ENCODE measurements around the gene PIM3.
"Not testable (repeated sequence)": the region's sequence is repeated elsewhere in the genome, so short reads cannot be mapped to it uniquely, and the experiment has no call there.

The PIM3 gene

DNA sequence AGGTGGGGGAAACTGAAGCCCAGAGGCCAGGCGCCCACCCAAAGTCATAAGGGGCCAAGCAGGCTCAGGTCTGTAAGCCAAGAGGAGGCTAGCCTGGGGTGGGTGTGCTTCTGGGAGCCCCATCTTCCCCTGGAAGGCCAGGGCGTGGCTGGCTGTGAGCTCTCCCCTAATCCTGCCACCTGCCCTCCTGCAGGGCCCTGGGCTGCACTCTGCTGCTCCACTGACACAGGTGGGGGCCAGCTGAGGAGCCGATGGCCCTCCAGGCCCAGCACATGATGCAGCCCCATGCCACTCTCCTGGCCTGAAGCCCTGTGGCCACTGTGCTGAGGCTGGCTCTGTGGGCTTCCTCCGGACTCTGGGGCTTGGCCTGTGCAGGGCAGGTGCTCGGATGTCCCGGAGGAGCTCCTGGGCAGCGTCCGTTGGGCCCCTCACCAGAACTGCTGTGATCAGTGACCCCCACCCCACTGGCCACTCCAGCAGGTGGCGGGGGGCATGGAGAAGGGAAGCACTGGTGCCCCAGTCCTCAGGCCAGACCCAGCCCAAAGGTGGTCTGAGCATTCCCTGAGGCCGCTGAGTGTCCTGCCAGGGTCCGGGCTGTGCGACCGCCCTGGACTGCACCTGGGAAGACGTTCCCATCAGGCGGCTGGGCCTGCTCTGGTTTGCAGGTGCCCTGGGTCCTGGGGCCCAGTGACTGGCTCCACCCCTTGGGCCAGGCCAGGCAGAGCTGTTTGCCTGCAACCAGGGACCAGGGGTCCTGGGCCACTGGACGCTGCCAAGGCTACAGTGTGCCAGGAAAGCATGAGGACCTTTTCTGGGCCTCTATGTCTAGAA is 8.5 kb downstream of the PIM3 start:
- no peak for DNase-seq

DNA sequence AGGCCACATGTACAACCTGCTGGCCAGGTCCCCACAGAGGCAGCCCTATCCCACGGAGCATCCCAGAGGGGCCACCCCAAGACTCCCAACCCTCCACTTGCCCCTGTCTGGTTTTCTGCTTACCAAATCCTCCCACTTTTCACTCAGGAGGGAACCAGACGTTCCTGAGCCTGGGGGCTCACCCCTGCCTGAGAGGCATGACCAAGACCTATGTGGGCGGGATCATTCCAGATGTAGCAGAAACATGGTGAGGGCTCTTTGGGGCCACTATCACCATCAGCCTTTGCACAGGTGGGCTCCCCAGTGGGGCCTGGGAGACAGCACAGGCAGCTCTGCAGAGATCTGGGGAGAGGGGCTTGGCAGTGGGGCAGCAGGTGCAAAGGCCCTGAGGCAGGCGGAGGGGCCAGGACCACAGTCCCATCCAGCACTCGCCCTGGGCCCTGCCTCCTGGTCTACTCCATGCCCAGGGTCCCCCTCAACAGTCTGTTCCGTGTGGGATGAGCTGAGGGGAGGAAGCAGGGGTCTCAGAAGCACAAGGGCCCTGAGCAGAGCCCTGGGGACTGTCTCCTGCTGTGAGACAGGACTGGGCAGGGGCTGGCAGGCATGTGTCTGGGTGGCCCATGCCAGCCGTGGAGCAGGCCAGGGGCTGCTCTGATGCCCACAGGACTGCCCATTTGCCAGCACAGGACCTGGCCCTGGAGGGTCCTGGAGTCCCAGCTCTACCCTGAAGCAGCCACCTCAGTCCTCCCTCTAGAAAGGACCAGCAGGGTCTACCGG is 9.4 kb downstream of the PIM3 start:
- DNase-seq = no peak

DNA sequence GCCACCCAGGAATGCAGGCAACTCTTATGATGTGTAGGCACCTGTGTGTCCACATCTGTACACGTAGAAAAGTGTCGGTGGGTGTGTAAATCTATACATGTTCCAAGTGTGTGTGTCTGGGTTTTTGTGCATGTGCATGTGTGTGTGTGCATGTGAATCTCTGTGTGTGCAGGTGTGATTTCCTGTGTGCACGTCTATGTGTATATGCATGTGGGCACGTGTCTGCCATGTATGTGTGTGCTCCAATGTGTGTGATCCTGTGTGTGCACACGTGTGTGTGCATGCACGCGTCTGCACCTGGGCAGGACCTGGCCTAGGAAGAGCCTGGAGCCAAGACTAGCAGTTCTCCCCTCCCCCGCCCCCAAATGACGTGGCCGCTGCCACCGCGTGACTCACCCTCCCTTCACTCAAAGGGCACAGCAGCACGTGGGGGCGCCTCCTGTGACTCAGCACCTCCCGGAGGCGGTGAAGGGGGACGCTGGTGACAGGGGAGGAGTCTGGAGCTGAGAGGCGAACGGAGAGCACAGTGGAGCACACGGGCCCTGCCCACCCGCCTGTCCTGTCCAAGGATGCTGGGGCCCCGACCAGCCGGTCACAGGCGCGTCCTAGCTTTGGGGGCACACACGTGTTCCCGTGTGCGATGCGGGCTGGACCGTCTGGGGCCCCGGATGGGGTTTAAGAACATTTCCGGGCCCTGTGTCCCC is 10.1 kb downstream of the PIM3 start:
- DNase-seq = peak; percentile 88 to 92

DNA sequence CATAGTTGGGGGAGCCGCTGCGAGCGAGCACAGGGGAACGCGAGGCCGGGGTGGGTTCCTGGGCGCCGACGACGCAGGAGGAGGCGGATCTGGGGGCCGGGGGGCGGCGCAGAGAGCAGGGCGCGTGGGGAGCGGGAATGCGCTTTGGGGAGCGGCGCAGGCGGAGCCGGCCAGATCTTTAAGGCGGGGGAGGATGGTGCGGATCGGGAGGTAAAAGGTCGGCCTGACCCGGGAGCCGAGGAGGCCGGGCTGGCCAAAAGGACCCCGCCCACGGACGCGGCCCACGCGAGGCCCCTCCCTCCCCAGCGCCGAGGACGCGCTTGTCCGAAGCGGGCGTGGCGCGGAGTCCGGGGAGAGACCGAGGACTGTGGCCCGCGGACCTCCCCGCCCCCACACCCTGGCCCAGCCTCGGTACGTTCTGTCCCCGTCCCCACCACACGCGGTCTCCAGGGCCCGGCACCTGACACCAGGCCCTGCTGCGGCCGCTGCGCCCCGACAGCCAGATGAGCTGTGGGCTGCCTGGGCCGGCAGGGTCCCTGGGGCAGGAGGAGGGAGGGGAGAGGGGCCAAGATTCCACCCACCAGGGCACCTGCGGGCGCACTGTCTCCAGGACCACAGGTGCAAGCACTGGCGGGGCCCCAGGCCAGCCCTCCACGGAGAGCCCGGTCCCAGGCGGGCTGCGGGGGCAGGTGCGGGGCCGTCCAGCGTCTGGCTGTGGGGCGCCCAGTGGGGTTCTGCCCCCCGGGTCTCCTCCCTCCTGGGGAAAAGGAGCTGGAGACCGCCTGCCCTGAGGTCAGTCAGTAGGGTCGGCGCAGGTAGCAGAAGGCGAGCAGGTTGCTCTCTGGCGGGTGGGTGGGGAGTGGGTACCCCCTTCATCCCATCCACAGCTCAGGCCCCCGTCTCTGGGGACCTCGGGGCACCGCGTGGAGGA is 10.9 kb downstream of the PIM3 start:
- peak in 1 of 2 experiments; percentile 20 for DNase-seq

DNA sequence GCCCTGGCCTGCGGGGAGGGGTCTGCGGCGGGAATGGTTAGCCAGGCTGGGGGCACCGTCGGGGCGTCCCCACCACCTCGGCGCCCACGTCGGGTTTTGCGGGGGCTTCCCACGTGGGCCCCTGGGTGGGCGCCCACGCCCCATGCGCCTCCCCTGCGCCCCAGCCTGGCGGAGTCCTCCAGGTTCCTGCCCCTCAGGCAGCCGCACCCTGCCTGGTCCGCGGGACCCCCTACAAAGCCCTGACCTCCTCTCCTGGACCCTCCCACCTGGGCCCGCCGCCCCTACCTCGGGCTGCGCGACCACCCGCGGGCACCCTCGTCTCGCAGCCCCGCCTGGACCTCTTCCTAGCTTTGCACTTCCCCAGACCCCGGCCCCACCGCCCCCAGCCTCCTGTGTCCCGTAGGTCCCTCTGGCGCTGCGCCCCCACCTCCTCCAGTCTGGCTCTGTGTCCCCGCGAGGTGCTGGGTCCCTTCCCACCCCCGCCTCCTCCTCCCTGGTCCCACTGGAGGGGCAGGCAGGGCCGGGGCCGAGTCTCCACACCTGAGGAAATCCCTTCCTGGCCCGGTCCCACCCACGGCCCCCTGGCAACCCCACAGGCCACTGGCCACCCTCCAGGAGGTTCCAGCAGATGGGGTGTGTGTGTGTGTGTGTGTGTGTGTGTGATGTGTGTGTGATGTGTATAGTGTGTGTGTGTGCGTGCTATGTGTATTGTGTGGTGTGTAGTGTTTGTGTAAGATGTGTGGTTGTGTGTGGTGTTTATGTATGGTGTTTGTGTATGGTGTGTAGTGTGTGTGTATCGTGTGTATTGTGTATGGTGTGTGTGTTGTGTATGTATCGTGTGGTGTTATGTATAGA is 11.8 kb downstream of the PIM3 start:
- DNase-seq = no peak

DNA sequence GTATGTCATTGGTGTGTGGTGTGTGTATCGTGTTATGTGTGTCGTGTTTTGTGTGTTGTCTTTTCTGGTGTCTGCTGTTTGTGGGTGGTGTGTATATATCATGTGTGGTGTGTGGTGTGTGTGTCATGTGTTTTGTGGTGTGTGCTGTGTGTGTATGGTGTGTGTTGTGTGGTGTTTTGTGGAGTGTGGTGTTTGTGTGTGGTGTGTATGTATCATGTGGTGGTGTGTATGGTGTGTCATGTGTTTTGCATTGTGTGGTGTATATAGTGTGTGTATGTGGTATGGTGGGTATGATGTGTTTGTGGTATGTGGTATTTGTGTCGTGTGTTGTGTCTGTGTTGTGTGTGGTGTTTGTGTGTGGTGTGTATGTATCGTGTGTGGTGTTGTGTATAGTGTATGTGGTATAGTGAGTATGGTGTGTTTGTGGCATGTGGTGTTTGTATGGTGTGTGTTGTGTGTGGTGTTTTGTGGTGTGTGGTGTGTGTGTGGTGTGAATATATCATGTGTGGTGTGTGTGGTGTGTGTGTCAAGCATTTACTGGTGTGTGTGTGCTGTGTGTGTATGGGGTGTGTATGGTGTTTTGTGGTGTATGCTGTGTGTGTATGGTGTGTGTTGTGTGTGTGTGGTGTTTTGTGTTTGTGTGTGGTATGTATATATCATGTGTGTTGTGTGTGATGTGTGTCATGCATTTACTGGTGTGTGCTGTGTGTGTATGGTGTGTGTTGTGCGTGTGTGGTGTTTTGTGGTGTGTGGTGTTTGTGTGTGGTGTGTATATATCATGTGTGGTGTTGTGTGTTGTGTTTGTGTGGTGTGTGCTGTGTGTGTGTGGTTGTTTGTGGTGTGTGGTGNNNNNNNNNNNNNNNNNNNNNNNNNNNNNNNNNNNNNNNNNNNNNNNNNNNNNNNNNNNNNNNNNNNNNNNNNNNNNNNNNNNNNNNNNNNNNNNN is 12.7 kb downstream of the PIM3 start:
- no peak for DNase-seq

DNA sequence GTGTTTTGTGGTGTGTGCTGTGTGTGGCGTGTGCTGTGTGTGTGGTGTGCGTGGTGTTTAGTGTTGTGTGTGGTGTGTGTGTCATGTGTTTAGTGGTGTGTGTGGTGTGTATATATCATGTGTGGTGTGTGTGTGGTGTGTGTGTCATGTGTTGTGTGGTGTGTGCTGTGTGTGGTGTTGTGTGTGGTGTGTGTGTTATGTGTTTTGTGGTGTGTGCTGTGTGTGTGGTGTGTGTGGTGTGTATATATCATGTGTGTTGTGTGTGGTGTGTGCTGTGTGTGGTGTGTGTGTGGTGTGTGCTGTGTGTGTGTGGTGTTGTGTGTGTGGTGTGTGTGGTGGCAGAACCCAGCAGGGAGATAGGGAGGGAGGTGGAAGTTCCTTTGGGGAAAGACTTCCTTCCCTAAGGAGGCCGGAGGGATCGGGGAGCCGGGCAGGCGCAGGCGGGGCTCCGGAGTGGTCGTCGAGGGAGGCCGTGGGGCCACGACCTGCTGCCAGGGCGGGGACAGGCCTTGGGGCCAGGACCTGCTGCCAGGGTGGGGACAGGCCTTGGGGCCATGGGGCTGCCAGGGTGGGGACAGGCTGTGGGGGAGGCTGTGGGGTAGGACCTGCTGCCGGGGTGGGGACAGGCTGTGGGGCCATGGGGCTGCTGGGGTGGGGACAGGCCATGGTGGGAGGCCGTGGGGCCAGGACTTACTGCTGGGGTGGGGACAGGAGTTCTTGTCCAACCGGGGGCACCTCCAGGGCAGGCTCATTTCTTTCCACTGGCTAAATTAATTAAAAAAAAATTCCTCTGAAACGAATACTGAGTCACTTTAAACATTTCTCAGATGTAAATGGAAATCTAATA is 15.2 kb downstream of the PIM3 start:
- DNase-seq = no peak

DNA sequence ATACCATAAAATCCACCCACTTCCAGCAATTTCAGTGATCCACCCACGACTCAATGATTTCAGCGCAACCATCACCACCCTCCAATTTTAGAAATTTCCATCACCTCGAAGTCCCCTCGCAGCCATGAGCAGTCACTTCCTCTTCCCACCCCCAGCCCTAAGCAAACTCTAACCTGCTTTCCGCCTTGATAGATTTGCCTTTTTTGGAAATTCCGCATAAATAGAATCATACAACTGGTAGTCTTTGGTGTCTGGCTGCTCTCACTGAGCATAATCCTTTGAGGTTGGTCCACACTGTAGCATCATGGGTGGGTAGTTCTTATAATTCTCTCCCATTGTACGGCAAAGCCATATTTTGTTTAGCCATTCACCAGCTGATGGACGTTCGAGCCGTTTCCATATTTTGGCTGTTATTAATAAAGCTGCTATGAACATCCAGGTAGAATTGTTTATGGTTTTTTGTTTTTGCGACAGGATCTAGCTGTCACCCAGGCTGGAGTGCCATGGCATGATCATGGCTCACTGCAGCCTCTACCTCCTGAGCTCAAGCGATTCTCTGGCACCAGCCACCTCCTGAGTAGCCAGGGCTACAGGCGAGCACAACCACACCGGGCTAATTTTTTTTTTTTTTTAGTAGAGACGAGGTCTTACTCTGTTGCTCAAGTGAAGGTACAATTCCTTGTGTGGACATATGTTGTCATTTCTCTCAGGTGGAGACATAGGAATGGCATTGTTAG is 16.0 kb downstream of the PIM3 start:
- DNase-seq = no peak

DNA sequence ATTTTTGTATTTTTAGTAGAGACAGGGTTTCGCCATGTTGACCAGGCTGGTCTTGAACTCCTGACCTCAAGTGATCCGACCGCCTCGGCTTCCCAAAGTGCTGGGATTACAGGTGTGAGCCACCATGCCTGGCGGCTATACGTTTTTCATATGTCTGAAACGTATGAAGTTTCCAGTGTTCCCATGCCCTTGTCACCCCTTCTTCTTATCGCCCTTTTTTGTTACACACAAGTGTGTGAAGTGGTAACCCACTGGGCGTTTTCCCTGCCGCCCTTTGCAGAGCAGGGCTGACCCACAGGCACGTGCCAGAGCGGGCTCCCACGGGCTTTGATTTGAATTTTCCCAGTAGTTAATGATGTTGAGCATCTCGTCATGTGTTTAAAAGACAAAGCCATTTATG is 17.0 kb downstream of the PIM3 start:
- DNase-seq = no peak

DNA sequence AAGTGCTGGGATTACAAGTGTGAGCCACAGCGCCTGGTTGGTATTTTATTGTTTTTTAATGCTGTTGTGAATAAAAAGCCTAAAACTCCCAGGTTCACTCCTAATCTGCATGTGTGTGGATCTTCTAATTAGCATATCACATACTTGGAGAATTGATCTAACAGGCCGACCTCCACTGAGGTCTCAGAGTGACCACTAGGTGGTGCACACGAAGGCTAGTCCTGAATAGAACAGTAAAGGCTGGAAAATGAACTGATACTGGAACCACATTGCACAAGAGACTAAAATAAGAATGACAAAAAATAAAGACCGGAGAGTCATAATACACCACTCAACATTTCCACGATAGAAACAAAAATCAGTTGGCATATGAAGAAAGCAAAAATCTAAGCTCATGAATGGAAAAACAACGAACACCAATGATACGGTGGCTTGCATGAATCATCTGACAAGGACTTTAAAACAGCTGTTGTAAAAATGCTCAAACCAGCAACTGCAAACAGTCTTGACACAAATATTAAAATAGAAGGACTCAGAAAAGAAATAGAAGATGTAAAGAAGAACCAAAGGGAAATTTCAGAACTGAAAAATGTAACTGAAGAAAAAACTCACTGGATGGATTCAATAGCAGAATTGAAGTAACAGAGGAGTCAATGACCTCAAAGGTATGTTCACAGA is 19.2 kb downstream of the PIM3 start:
- DNase-seq = peak; percentile 45 to 49

DNA sequence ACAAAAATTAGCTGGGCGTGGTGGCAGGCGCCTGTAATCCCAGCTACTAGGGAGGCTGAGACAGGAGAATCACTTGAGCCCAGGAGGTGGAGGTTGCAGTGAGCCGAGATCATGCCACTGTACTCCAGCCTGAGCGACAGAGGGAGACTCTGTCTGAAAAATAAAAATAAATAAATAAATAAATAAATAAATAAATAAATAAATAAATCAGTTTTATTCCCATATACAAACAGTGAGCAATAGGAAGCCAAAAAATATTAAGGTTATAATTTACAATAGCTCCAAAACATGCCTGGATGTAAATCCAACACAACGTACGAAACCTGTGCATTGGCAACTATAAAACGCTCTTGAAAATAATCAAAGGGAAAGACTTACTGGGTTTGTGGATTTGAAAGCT is 21.2 kb downstream of the PIM3 start:
- not testable (repeated sequence) for DNase-seq

DNA sequence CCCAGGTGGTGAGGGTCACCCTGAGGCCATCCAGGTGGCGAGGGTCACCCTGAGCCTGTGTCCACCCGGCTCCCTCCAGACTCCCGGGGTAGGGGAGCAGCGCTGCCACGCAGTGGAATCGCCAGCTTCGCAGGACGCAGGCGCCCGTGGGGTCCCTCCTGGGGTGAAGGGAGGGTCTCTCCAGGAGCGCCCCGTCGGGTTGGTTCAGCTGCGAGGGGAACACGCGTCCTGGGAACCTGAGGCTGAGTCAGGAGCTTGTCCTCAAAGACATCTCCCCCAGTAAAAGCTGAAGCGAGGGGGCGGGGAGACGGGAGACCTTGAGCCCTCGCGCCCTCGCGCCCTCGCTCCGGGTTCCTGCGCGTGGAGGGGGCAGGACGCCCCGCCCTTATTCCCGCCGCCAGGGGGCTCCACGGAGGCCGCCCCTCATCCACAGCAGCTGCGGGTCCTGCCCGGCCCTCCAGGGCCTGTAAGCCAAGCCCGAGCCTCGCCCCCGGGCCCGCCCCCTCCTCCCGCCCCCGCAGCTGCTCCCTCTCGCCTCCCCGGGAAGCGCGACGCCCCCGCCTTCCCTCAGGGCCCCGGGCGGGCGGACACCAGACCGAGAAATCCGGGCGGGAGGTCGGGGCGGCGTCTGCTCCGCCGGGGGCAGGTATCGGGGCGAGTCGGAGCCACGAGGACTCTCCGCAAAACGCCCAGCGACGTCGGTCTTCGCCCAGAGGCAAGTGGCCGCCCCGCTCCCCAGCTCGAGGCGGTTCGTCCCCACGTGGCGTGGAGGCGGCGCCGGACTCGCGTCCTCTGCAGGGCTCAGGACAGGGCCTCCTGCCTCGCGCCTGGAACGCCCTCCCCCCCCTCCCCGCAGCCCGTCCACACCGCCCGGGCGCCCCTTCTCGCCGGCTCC is 22.8 kb downstream of the PIM3 start:
- DNase-seq = no peak

DNA sequence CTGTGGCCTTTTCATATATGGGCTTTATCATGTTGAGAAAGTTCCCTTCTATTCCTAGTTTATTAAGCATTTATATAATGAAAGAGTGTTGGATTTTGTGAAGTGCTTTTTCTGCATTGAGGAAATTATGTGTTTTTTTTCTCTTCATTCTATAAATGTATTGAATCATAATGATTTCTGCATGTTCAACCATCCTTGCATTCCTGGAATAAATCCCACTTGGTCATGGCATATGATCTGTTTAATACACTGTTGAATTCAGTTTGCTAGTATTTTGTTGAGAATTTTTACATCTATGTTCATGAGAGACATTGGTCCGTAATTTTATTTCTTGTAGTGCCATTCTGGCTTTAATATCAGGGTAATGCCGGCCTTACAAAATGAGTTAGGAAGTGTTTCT is 25.8 kb downstream of the PIM3 start:
- DNase-seq = no peak

DNA sequence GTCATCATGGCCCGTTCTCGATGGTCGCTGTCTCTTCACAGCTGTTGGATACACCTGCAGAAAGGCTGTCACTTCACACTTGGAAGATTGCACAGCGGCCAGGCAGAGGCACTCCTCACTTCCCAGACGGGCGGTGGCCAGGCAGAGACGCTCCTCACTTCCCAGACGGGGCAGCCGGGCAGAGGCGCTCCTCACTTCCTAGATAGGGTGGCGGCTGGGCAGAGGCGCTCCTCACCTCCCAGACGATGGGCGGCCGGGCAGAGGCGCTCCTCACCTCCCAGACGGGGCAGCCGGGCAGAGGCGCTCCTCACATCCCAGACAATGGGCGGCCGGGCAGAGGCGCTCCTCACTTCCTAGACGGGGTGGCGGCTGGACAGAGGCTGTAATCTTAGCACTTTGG is 29.3 kb downstream of the PIM3 start:
- DNase-seq = not testable (repeated sequence)

DNA sequence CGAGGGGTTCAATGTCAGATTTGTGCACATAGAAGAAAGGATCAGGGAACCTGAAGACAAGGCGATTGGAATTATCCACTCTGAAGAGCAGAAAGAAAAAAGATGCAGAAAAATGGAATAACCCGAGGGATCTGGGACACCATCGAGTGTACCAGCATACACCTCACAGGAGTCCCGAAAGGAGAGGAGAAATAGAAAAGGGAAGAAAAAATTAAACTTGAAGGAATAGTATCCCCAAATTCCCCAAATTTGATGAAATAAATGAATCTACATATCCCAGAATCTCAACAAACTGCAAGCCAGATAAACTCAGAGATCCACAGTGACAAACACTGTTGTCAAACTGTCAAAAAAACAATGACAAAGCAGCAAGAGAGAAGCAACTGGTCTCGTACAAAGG is 30.6 kb downstream of the PIM3 start:
- DNase-seq = no peak

DNA sequence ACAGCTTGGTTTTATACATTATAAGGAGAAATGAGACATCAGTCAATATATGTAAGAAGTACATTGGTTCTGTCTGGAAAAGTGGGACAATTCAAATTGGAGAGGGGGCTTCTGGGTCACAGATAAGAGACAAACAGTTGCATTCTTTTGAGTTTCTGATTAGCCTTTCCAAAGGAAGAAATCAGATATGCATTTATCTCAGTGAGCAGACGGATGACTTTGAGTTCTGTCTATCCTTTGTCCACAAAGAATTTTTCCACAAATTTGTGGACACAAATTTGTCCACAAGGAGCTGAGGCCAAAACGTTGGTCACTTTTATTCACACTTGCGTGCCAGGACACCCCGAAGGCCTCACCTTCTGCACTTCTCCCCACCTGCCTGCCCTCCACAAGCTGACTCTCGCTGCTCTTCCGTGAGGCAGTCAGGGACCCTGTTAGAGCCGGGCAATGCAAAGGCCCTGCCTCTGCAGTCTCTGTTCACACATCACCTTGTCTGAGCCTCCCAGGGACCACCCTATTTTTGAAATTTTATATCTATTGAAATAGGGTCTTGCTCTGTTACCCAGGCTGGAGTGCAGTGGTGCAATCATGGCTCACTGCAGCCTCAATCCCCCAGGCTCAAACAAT is 31.4 kb downstream of the PIM3 start:
- no peak for DNase-seq

All from AML-193 (cell line).